Calu3 (cell line): ENCODE data around the gene P2RX4. TPM values are rescaled to one million over a fixed set of nuclear protein-coding genes. Genes with fewer than 3 reads are reported as not detected.
"Not testable (repeated sequence)": the region's sequence is repeated elsewhere in the genome, so short reads cannot be mapped to it uniquely, and the experiment has no call there.

Experiments
- BruUV-seq: library from RNA; stranded (reverse); fragments of 400-500 nt; replicated peaks from 2 replicates; lab custom pipeline; 2021; lab: Mats Ljungman, UMichigan
- CTCF ChIA-PET: fragments of 300-600 bp; sonication (Branson Sonifier 250); formaldehyde crosslinking; loops from one replicate; lab custom pipeline; 2022; ENCODE audit warnings: antibody characterized with exemption; lab: Charles Lee
- DNase-seq: peaks from one replicate; pipeline ENCODE4 v3.0.0; 2022
- H3K27ac Mint-ChIP-seq: one replicate; pipeline ENCODE4 v1.8.0; 2022; ENCODE audit warnings: mixed read lengths; ENCODE audit not compliant: unreplicated experiment
- H3K27me3 Mint-ChIP-seq: one replicate; pipeline ENCODE4 v1.8.0; 2022; ENCODE audit warnings: mixed read lengths; ENCODE audit not compliant: unreplicated experiment
- H3K36me3 Mint-ChIP-seq: one replicate; pipeline ENCODE4 v1.8.0; 2022; ENCODE audit warnings: mild to moderate bottlenecking, moderate library complexity, mixed read lengths; ENCODE audit not compliant: insufficient read depth, unreplicated experiment
- H3K4me1 Mint-ChIP-seq: one replicate; pipeline ENCODE4 v1.8.0; 2022; ENCODE audit warnings: mild to moderate bottlenecking, low read depth, mixed read lengths; ENCODE audit not compliant: unreplicated experiment
- H3K4me3 Mint-ChIP-seq: one replicate; pipeline ENCODE4 v1.8.0; 2022; ENCODE audit warnings: mild to moderate bottlenecking, low read depth, moderate library complexity, mixed read lengths; ENCODE audit not compliant: unreplicated experiment
- H3K9me3 Mint-ChIP-seq: one replicate; pipeline ENCODE4 v1.8.0; 2022; ENCODE audit warnings: low read depth, mixed read lengths; ENCODE audit not compliant: unreplicated experiment
- intact Hi-C: fragments of 100-400 bp; cut with micrococcal nuclease; formaldehyde crosslinking; loops from one replicate; pipeline ENCODE4 v1.10.0; 2022; ENCODE audit not compliant: unreplicated experiment
- total RNA-seq: library from RNA; stranded (reverse); gene quantifications from 2 replicates; pipeline ENCODE4 v1.2.3, GENCODE V29; 2022
- TF ChIP-seq, protein P1 (sequence below): fragments of 200-600 bp; IDR thresholded peaks from one replicate; pipeline ENCODE4 v1.8.0; 2022; ENCODE audit warnings: antibody characterized with exemption; ENCODE audit not compliant: unreplicated experiment

P2RX4 gene
- total RNA-seq, 1 experiment from 2014 or later, result 38.7 TPM

DNA sequence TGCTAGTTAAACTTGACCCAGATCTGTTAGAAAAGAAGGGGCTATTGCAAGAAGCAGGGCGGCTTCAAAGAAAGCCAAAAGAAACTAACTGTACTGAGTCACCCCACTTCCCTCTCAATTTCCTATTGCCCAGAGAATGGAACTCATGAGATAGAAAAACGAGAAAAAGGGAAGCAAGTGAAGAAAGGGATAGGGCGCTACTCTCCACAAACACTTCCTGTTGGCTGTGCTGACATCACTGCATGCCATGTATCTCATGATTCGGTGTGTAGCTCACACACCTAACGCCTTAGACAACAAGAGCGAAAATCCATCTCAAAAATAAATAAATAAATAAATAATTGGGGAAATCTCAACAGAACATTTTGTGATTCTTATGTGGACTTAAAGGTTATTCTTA is 13.0 kb upstream of the P2RX4 start:
- no TSS peak for BruUV-seq
- intact Hi-C loops, result no loop called here
- H3K4me1 Mint-ChIP-seq, result no peaks in the 10 kb centered on the region
- H3K27ac Mint-ChIP-seq, result no peak overlapping the region
- H3K9me3 Mint-ChIP-seq, result no peaks in the 10 kb centered on the region
- no peaks in the 10 kb centered on the region for H3K27me3 Mint-ChIP-seq
- H3K36me3 Mint-ChIP-seq, result no peaks in the 10 kb centered on the region
- DNase-seq, result no peak
- CTCF ChIA-PET, result no interaction called here
- TF ChIP-seq, protein P1, sequence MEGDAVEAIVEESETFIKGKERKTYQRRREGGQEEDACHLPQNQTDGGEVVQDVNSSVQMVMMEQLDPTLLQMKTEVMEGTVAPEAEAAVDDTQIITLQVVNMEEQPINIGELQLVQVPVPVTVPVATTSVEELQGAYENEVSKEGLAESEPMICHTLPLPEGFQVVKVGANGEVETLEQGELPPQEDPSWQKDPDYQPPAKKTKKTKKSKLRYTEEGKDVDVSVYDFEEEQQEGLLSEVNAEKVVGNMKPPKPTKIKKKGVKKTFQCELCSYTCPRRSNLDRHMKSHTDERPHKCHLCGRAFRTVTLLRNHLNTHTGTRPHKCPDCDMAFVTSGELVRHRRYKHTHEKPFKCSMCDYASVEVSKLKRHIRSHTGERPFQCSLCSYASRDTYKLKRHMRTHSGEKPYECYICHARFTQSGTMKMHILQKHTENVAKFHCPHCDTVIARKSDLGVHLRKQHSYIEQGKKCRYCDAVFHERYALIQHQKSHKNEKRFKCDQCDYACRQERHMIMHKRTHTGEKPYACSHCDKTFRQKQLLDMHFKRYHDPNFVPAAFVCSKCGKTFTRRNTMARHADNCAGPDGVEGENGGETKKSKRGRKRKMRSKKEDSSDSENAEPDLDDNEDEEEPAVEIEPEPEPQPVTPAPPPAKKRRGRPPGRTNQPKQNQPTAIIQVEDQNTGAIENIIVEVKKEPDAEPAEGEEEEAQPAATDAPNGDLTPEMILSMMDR, result no peak
- no peak overlapping the region for H3K4me3 Mint-ChIP-seq

DNA sequence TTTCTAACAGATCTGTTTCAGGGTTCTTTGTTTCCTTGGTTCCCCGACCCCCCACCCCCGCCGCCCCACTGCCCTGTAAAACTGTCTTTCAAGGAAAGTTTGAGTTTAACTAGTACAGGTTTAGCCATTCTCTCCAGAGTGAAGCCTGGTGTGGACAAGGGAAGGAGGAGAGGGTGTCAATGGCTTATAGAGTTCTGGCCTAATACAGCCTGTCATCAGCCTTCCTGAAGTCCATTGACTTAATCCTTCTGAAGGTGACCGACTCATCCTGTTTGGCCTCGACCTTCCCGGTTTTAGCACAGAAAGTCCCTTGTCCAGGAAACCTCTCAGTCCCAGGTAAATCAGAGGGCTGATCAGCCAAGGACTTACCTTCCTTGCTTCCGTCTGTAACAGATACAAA is 11.0 kb upstream of the P2RX4 start:
- DNase-seq, result no peak
- no peaks in the 10 kb centered on the region for H3K4me1 Mint-ChIP-seq
- H3K9me3 Mint-ChIP-seq, result no peaks in the 10 kb centered on the region
- no peaks in the 10 kb centered on the region for H3K36me3 Mint-ChIP-seq
- intact Hi-C loops, result no loop called here
- no peaks in the 10 kb centered on the region for H3K27me3 Mint-ChIP-seq
- no peak overlapping the region for H3K27ac Mint-ChIP-seq
- BruUV-seq, result no TSS peak
- no peak overlapping the region for H3K4me3 Mint-ChIP-seq
- CTCF ChIA-PET, result interaction anchor here (0.6 to 0.7 kb wide), 2 partner anchors 19 to 769 kb away, joined by 3 to 6 read pairs; no protein-coding TSS in a partner anchor
- TF ChIP-seq, protein P1, result no peak

DNA sequence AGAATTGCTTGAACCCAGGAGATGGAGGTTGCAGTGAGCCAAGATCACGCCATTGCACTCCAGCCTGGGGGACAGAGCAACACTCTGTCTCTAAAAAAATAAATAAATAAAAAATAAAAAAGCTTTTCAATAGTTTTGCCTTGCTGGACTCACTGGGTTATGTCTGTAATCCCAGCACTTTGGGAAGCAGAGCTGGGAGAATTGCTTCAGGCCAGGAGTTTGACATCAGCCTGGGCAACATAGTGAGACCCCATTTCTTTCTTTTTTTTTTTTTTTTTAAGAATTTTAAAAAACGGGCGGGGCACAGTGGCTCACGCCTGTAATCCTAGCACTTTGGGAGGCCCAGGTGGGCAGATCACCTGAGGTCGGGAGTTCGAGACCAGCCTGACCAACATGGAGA is 8.8 kb upstream of the P2RX4 start:
- H3K36me3 Mint-ChIP-seq, H3K9me3 Mint-ChIP-seq, DNase-seq, H3K4me3 Mint-ChIP-seq, H3K27me3 Mint-ChIP-seq, H3K27ac Mint-ChIP-seq, BruUV-seq, intact Hi-C loops, H3K4me1 Mint-ChIP-seq: not testable (repeated sequence)
- CTCF ChIA-PET, result interaction anchor here (0.7 kb wide), 1 partner anchor 26 kb away, joined by 8 read pairs; no protein-coding TSS in a partner anchor

DNA sequence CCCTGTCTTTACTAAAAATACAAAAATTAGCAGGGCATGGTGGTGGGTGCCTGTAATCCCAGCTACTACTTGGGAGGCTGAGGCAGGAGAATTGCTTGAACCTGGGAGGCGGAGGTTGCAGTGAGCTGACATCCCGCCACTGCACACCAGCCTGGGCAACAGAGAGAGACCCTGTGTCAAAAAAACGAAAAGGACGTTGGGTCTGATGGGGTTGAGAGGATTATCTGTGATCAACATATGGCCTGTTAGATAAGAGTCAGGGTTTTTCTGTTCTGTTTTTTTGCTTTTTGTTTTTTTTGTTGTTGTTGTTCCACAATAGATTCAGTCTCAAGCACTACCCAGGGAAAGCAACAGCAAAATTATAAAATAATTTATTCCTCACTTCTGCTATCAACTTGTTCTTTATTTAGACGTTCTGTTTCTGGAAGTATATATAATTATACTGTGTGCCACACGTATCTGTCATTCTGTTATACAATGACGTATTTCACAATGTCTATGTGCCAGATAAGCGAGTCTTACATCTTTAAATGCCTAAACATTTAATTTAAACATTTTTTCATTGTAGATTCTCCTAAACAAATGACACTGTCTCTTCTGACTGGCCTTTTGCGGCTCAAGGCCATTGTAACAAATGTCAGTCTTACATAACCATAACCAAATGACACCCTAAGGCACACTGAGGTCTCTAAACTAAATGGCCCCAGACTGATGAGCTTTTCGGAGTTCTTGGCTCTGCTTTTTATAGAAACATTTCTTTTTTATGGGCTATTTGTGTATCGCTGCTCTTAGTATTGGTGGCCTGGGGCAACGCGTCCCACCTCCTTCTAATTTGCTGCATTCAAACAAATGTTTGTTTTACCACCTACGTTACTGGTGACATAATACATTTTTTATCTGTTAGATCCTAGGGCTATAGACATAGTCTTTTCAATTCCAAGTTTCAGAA is 7.2 kb upstream of the P2RX4 start:
- CTCF ChIA-PET, result interaction anchor here (0.5 kb wide), 1 partner anchor 9 kb away, joined by 4 read pairs; no protein-coding TSS in a partner anchor
- Mint-ChIP-seq H3K27me3 (no peaks in the 10 kb centered on the region), H3K36me3 (no peaks in the 10 kb centered on the region), H3K4me3 (no peak overlapping the region), H3K27ac (no peak overlapping the region), H3K9me3 (no peaks in the 10 kb centered on the region), H3K4me1 (no peaks in the 10 kb centered on the region)
- TF ChIP-seq, protein P1, result no peak
- DNase-seq, result no peak
- intact Hi-C loops, result no loop called here
- no TSS peak for BruUV-seq
